DMS 273 treated with DMSO at 0.1 percent for 48 hours (cell line): Measurements from ENCODE around the gene ALKBH4.
"Not testable (repeated sequence)": the region's sequence is repeated elsewhere in the genome, so short reads cannot be mapped to it uniquely, and the experiment has no call there.

Experiments
- DNase-seq: peaks from one replicate; lab custom pipeline; 2025; lab: John Stamatoyannopoulos, UW

ALKBH4 gene

DNA sequence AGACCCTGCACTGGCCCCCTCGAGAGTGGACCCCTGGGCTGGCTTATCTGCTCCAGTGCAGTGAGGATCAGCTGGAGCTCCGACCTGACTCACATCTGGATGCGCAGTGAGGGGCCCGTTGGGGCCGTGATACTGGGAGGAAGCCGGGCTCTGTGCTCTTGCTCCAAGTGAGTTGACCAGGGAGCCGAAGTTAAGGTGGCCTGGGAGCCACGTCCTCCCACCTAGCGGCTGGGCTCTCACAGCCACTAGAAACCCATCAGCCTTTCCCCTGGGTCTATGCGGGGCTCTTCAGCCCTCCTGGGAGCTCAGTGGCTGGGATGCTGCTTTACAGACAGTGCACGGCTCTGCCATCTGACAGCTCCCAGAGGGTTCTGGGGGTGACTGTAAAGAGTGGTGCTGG lies 9.1 kb downstream of the ALKBH4 start:
- no peak for DNase-seq

DNA sequence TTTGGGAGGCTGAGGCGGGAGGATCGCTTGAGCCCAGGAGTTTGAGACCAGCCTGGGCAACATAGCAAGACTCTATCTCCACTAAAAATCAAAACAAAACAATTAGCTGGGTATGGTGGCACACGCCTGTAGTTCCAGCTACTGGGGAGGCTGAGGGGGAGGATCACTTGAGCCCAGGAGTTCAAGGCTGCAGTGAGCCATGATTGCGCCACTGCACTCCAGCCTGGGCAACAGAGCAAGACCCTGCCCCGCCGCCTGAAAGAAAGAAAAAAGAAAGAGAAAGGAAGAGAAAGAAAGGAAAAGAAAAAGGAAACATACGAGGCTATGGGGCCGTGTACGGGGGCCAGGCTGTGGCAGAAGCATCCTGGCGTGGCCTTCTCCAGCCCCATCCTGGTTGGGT lies 9.7 kb downstream of the ALKBH4 start:
- not testable (repeated sequence) for DNase-seq

DNA sequence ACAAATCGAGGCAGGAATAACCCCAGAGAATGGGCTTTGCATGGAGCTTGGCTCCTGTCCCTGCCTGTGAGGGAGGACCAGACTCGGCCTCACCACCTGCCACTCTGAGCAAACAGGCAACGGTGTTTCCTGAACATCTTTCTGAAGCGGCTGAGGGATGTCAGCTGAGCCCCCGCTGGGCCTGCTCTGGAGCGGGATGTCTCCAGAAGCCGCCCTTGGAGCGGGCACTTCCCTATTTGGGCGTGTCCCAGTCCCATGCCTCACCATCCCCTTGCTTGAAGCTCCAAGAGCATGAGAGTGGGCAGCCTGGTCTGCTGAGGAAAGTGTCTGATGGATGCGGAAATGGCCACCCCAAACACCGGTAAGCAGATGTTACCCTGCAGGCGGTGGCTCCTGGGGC lies 10.2 kb downstream of the ALKBH4 start:
- DNase-seq: peak; percentile 73

DNA sequence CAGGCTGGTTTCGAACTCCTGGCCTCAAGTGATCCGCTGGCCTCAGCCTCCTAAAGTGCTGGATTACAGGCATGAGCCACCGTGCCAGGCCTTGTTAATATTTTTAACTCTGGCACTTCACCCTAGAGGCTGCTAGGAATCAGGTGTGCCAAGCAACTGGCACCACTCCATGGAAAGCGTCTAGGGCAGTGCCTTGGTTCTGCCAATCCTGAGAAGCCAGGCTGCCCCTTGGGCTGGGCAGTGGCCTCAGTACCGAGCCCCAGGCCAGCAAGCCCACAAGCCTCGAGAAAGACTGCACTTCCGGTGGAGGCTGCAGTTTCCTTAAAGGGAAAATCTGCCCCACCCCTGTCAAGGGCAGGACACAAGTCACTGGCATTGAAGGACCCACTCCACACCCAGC lies 11.3 kb downstream of the ALKBH4 start:
- no peak for DNase-seq

DNA sequence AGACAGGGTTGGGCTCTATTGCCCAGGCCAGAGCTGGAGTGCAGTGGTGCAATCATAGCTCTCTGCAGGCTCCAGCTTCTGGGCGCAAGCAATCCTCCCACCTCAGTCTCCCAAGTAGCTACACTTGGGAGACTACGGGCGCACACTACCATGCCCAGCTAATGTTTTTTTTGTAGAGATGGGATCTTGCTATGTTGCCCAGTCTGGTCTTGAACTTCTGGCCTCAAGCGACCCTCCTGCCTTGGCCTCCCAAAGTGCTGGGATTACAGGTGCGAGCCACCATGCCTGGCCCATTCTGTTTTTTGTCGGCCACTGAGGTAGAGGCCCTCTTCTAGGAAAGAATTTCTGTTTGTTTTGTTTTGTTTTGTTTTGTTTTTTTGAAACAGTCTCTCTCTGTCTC lies 12.2 kb downstream of the ALKBH4 start:
- DNase-seq: no peak

DNA sequence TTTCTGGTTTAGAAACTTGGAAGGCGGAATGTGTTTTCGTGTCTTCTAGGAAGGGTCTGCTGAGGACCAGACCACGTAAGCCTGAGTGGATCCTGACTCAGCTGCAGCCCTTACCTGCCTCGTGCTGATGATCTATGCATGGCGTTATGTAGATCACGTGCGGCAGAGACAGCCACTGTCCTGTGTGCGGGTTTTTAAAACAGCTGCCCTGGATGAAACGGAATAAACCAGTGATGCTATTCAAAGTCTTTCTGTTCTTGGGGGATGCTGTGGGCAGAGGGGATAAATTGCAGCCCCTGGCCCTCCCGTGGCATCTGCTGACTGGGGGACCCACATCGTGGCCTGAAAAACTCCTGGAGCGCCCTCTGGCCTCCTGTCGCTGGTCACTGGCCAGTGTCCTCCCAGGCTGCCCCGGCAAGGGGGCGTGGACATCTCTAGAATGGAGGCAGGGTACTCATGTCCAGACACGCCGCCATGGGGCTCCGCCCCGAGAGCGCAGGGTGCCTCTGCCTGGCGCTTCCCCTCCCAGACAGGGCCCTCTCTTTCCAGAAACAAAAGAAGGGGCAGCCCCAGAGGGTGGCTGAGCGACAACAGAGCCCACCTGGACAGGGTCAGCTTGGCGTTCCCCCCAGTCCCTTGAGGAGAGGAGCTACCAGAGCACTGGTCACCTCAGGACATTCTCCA lies 13.2 kb downstream of the ALKBH4 start:
- no peak for DNase-seq

DNA sequence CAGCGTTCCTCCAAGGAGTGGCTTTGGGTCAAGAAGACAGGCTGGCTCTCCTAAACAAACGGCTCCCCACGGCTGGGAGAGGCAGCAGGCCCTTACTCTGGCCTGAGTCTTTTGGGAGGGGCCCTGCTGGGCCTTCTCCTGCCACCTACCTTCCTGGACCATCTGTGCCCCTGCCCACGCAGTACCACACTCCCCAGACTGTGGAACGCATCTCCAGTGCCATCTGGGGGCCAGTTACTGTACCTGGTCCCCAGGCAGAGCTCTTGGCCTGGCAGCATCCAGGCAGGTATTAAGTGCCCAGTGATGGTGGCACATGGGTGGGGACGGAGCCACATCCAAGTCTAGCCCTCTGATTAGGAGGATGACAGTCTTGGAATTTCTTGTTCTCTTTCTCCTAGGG lies 14.4 kb downstream of the ALKBH4 start:
- peak; percentile 53 for DNase-seq

DNA sequence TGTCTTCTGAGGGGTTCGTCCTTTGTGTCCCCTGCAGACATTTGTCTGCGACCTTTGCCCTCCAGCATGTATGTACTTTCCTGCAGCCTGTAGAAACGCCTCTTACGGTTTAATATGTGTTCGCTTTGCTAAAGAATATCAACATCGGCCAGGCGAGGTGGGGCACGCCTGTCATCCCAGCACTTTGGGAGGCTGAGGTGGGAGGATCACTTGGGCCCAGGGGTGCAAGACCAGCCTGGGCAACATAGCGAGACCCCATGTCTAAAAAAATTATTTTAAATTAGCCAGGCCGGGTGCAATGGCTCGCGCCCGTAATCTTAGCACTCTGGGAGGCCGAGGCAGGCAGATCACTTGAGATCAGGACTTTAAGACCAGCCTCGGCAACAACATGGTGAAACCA lies 15.5 kb downstream of the ALKBH4 start:
- no peak for DNase-seq

DNA sequence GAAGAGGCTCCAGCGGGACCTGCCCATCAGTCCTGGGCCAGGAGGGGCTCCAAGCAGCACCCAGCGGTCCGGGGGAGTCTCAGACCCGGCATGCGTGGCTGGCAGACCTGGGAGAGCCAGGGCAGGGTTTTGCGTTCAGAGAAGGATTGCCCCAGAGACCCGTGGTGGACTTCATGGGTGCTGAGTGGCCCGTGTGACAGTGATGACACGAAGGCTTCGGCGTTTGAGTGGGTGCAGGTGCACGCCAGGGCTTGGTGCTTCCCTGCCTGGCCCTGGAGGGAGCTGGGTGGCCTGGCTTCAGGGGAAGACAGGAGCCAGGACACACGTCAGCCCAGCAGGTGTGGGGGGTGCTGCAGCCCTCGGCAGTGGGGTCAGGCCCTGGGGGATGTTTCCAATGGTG lies 17.4 kb downstream of the ALKBH4 start:
- no peak for DNase-seq

DNA sequence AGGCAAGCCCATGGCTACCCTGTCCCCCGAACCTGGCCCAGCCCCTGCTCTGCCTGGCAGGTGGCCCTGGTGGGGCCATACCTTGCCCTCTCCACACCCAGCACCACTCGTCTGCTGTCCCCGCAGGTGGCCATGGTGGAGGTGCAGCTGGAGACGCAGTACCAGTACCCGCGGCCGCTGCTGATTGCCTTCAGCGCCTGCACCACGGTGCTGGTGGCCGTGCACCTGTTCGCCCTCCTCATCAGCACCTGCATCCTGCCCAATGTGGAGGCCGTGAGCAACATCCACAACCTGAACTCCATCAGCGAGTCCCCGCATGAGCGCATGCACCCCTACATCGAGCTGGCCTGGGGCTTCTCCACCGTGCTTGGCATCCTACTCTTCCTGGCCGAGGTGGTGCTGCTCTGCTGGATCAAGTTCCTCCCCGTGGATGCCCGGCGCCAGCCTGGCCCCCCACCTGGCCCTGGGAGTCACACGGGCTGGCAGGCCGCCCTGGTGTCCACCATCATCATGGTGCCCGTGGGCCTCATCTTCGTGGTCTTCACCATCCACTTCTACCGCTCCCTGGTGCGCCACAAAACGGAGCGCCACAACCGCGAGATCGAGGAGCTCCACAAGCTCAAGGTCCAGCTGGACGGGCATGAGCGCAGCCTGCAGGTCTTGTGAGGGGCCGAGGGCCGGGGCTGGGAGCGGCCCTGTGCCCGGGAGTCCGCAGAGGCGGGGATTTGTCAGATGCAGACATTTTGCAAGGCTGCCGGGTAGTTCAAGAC lies 18.1 kb downstream of the ALKBH4 start:
- no peak for DNase-seq

DNA sequence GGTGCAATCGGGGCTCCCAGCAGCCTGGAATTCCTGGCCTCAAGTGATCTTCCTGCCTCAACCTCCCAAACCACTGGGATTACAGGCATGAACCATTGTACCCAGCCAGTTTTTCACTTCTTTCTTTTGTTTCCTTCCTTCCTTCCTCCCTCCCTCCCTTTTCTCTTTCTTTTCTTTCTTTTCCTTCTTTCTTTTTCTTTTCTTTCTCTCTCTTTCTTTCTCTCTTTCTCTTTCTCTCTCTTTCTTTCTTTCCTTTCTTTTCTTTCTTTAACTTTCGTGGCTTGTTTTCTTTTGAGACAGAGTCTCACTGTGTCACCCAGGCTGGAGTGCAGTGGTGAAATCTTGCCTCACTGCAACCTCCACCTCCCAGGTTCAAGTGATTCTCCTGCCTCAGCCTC lies 19.0 kb downstream of the ALKBH4 start:
- no peak for DNase-seq

DNA sequence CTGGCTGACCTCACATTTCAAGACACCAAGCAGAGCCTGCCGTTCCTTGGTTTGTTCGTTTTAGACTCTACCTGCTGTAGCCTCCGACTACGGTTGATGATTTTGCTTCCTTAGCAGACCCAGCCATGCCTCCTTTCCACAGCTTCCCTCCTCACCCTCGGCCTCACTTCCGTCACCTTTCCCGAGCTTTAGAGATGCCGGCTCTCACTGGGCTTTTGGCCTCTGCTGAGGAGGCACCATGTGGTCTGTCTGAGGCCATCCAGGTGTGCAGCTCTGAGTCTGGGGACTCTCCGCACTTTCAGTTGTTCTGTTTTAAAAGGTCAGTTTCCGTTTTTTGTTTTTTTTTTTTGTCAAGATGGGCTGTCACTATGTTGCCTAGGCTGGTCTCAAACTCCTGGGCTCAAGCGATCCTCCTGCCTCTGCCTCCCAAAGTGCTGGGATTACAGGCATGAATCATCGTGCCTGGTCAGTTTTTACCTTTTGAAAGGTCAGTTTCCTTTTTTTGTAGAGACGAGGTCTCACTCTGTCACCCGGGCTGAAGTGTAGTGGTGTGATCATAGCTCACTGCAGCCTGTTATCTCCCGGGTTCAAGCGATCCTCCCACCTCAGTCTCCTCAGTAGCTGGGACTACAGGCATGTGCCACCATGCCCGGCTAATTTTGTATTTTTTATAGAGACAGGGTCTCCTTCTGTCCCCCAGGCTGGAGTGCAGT lies 19.5 kb downstream of the ALKBH4 start:
- DNase-seq: no peak

DNA sequence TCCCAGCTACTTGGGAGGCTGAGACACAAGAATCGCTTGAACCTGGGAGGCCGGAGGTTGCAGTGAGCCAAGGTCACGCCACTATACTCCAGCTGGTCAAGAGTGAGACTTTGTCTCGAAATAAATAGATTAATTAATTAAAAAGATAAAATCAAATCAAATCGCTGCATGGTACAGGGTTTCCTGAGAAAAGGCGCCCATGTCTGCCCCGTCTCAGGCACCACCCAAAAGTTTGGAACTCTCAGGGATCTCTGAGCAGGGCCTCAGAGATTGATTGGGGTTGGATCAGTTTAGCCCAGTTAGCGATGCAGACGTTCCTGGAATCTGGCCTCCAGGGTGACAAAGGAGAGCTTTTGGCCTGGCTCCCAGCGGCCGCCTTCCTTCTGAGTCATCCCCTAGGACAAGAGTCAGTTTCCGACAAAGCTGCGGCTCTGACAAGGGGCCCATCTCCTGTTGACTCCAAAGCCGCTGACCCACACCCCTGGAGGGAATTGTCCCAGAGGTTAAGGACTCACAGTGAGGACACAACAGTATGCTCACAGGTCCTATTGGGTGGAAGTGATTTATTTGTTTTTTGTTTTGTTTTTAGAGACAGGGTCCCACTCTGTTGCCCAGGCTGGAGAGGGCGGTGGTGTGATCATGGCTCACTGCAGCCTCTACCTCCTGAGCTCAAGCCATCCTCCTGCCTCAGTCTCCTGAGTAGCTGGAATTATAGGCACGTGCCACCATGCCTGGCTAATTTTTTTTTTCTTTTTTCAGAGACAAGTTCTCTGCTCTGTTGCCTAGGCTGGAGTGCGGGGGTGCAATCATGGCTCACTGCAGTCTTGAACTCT lies 24.5 kb downstream of the ALKBH4 start:
- no peak for DNase-seq

DNA sequence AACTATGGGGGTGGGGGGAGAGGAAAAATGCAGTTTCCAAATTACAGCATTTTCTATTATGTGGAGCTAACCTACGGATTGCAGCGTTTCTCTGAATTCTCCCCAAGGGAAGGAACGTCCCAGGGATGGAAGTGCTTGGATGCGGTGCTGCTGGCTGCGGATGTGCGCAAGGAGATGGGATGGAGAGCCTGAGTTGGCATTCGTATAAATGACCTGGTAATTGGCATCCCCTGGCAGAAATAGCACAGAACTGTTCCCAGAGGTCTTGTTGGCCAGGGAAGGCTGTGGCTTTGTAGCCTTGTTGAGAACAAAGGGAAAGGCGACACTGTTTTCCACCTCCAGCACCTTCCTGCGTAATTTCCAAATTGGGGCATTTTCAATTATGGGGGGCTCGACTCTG lies 28.5 kb downstream of the ALKBH4 start:
- no peak for DNase-seq

DNA sequence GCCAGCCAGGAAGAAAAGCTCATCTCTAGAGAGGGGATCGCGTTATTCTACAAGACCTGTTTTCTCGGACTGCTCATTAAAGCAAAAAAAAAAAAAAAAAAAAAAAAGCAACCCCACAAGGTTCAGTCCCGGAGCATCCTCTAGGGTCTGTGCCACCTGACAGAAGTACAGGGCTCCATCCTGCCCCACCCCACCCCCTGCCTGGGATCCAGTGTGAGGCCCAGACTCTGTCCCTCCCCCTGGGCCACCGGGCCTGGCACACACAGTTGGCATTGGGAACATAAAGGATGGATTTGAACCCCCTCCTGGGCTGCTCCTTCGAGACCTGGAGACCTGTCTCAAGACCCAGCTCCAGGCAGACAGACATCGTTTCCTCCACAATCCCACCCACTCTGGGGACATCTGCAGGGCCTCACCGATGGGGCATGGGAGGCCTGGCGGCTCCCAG lies 30.6 kb downstream of the ALKBH4 start:
- no peak for DNase-seq

DNA sequence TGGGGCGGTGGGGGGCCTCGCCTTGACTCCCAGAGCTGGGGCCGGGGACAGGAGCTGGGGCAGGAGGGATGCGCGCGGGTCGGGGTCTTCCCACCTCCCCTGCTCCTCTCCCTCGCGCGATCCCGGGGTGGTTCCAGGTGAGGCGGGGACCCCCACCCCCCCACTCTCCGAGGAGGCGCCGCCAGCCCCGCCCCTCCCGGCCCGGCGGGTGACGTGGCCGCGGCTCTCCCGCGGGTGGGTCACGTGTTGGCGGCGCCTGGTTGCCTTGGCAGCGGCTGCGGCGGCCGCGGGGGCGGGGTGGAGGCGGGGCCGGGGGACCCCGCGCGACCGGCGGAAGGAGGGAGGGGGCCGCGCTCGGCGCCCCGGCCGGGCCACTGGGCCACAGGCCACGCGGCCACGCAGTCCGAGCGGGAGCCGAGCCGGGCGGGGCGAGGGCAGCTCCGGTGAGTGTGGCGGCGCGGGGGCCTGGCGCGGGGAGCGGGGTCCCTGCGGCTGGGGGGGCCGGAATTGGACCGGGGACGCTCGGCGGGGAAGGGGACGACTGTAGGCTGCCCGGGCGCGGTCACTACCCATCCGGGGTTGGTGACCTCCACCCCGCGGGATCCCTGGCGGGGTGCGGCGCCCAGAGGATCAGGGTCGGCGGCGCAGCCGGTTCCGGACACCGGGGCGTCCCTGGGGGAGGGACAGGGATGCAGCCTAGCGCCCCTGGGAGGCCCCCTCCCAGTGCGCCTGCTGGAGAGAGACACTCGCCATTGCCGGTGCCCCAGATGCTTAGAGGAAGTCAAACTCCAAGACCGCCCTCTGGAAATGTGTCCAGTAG lies 31.2 kb downstream of the ALKBH4 start, which contains the start of gene ORAI2:
Gene ORAI2 (plus strand): TSS at position 357 of the 820 bp plus-strand sequence. CDS start 5,382 bp downstream, outside the sequence.
- no peak for DNase-seq

DNA sequence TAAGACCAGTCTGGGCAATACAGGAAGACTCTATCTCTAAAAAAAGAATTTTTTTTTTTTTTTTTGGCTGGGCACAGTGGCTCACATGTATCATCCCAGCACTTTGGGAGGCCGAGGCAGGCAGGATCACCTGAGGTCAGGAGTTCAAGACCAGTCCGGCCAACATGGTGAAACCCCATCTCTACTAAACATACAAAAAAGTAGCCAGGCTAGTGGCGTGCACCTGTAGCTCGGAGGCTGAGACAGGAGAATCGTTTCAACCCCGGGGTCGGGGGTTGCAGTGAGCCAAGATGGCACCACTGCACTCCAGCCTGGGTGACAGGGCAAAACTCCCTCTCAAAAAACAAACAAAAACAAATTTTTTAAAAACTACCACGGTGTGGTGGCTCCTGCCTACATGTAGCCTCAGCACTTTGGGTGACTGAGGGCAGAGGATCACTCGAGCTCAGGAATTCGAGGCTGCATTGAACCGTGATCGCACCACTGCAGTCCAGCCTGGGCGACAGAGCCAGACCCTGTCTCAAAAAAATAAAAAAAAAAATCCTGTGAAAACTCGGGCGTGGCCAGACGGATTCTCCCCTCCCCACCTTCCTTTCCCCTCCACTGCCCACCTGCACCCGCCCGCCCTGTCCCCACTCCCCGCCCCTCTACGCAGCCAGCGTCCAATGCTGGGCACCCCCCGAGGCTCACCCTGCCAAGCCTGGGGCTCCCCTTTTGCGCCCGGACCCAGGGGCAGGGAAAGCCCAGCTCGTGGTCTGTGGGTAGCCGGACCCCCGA lies 32.0 kb downstream of the ALKBH4 start:
- DNase-seq: no peak

DNA sequence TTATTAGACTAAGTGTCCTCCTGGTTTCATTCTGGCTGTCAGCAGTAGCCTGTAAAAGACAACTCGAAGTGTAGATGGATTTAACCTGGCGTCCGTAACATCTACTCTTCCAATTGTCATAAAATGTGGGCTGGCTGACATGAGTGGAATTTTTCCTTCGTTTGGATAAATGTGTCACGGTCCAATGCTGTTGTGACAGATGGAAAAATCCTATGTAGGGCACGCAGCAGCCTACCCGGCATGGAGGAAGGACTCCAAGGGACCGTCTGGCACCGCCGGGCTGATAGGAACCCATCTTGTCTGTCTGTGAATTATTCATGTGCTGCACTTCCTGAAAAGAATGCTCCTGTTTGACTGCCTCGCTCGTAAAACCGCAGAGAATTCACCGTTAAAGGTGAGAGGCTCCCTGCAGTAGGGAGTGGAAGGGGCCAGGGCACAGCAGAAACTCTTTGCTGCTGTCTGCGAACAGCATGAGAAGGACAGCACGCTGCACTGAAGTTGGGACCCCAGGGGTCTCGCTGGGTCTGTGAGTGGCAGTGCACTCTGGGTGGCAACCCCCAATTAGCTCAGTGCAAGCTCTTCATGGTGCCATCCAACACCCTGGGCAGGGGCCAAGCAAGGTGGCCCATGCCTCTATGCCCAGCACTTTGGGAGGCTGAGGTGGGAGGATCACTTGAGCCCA lies 32.9 kb downstream of the ALKBH4 start:
- DNase-seq: peak; percentile 42

DNA sequence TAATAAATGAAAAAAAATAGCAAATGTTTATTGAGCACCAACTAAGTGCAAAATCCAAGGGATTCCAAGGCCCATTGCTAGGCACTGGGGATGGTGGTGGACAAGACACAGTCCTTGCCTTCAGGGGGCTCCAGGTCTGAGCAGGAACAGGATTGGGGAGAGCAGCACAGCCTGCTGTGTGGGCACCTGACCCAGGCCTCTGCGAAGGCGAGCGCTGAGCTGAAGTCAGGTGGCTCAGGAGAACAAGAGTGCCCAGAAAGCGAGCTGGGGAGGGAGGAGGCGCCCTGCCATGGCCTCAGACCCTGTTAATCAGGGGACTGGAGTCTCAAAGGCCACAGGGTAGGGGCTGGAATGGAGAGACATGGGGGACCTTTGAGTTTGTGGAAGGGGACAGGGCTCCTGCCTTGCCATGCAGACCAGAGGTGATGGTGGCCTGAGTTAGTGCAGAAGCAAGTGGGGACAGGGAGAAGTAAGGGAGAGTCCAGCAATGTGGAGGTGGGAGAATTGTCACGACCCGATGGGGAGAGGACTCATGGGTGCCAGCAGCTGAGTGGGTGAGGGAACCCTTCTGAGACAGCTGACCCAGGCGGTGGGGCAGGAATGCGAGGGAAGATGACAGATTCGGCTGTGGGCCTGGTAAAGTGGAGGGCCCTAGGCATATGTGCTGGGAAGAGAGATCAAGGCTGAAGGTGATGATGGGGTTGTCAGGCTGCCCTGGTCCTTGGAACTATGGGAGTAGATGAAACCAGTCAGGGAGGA lies 35.3 kb downstream of the ALKBH4 start:
- no peak for DNase-seq
